GM10266 (cell line): ENCODE data around the gene ANKRD33.

Source experiments
- DNase-seq: peaks from one replicate; pipeline ENCODE4 v3.0.0; 2012; ENCODE audit errors: extremely low spot score
- TF ChIP-seq, protein P1 (sequence below): IDR thresholded peaks from 2 replicates; pipeline ENCODE4 v1.5.1; 2012; ENCODE audit warnings: mild to moderate bottlenecking, low read depth; ENCODE audit not compliant: control insufficient read depth, insufficient read depth; ENCODE audit errors: missing control alignments

ANKRD33 gene, protein sequence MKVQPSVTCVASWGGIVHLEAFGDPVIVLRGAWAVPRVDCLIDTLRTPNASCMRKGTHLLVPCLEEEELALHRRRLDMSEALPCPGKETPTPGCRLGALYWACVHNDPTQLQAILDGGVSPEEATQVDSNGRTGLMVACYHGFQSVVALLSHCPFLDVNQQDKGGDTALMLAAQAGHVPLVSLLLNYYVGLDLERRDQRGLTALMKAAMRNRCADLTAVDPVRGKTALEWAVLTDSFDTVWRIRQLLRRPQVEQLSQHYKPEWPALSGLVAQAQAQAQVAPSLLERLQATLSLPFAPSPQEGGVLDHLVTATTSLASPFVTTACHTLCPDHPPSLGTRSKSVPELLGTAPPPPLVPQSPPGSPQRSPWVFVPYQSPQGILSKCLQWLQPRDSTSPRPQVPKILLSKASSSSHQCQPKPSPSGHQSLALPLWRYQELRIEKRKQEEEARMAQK

DNA sequence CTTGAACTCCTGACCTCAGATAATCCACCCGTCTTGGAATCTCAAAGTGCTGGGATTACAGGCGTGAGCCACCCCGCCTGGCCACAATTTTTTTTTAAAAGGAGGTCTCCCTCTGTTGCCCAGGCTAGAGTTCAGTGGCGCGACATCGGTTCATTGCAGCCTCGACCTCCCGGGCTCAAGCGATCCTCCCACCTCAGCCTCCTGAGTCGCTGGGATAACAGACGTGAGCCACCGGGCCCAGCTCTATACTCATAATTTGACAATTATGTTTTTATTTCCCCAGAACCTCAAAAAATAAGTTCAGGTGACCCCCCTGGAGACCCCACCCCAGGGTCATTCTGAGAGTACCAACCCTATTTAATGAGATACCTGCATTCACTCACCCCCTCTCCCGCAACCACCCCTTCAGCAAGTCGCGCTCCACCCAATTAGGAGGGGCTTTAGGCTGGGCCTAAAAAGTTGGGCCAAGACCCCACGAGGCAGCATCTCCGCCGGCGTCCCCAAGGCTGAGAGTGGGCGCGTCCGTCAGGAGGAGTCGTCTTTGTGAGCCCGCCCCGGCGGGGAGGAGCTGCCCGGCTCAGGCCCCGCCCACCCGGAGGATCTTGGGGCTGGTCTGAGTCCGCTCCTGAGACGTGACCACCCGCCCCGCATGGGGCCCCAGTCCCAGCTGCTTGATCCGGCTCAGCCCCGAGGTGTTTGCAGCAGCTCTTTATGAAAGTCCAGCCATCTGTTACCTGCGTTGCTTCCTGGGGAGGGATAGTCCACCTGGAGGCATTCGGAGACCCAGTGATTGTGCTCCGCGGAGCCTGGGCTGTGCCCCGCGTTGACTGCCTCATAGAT, at the start of gene ANKRD33:
Gene ANKRD33 (plus strand): TSS at position 628 of the 840 bp plus-strand sequence. CDS start 84 bp downstream, at position 712.
- TF ChIP-seq, protein P1, sequence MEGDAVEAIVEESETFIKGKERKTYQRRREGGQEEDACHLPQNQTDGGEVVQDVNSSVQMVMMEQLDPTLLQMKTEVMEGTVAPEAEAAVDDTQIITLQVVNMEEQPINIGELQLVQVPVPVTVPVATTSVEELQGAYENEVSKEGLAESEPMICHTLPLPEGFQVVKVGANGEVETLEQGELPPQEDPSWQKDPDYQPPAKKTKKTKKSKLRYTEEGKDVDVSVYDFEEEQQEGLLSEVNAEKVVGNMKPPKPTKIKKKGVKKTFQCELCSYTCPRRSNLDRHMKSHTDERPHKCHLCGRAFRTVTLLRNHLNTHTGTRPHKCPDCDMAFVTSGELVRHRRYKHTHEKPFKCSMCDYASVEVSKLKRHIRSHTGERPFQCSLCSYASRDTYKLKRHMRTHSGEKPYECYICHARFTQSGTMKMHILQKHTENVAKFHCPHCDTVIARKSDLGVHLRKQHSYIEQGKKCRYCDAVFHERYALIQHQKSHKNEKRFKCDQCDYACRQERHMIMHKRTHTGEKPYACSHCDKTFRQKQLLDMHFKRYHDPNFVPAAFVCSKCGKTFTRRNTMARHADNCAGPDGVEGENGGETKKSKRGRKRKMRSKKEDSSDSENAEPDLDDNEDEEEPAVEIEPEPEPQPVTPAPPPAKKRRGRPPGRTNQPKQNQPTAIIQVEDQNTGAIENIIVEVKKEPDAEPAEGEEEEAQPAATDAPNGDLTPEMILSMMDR, result no peak
- DNase-seq, result no peak

DNA sequence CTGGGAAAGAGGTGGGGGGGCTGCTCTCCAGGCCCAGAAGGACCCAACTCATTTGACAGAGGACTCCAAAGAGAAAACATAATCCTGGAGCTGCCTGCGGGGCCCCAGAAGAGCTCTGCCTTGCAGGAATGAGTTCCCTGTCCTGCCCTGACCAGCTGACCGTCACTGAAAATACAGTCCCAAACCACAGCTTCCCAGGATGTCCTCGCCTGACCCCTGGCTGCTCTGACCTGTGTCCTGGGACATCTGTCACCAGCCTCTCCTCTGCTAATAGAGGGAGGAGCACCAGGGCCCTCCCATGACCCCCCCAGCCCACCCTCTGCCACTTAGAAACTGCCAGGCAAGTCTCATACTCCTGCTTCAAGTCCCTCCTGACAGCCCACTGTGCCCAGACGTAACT, 49.1 kb upstream of the ANKRD33 start:
- TF ChIP-seq, protein P1, result no peak
- DNase-seq, result no peak

DNA sequence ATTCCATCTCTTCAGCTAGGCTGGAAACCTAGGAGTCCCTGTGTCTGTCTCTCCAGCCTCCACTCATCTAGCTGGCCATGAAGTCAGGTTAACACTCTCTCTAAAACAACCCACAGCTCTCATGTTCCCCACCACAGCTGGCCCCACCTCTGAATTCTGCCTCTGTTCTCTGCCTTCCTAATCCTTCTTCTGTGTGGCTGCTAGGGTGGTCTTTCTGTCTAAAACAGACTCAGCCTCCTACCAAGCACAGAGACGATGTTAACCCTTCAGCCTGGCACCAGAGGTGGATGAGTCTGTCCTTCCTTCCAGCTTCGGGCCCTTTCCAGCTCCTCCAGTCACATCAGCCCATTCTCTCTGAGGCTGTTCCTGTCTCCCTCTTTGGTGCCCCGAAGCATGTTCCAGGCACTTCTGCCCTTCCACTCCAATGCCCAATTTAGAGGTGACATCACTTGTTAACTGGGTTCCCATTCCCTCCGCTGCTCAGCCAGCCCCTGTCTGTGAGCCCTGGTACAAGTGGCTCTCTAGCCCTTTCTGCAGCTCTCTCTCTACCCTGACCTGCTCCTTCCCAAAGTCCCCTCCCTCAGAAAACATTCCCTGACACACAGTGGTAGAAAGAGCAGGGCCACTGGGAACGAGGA, 48.5 kb upstream of the ANKRD33 start:
- no peak for DNase-seq
- TF ChIP-seq, protein P1, result no peak

DNA sequence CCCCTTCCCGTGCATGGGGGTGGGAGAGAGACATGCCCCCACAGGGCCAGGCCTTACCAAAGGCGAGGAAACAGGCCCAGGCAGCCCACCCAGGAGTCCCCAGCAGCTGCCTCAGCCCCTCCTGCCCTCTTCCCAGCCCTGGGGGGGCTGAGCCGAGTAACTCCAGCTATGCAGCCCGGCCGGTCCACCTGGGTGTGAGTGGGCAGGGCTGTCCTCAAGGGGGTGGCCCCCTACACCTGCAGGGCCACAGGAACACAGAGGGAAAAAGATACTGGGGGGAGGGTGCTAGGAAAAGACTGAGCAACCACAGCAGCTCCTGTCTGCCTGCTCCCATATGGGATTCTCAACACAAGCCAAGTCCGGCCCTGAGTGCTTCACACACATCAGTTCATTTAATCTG, 46.9 kb upstream of the ANKRD33 start:
- no peak for DNase-seq
- TF ChIP-seq, protein P1, result no peak

DNA sequence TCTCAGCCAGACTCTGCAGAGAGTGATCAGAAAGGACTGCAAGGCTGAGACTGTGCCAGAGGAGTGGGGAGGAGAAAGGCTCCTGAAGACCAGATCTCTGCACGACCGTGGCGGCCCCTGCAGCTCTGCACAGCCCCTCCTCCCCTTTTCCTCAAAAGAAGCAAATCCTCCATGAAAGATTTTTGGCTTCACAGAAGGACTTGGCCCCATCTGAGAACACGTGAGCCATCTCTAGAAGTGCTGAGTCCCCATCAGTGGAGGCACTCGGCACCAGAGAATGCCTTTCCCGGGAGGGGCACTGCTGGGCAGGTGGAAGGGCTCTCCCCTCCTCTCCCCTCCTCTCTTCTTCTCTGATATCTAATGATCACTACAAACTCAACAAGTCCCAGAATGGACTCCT, 46.2 kb upstream of the ANKRD33 start:
- TF ChIP-seq, protein P1, result no peak
- DNase-seq, result no peak

DNA sequence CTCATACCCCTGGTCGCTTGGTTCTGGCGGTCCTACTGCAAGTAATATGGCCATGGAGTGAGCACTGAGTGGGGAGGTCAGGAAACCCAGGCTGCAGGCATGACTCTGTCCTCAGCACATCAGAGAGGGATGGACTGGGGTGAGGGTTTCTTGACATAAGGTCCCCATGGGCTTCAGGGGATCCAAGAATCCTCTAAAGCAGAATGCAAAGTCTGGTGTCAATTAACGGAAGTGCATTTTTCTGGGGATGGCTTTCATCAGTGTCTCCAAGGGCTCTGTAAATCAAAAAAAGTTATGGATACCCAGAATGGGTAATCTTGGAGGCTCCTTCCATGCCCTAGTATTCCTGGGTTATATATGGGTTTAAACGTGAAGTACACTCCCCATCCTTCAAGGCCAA, 43.0 kb upstream of the ANKRD33 start:
- TF ChIP-seq, protein P1, result no peak
- no peak for DNase-seq
